A549 (cell line): Measurements from ENCODE around the gene PPA2. TPM values are rescaled to one million over a fixed set of nuclear protein-coding genes. Genes with fewer than 3 reads are reported as not detected.

Experiments
- ATAC-seq, 2 experiments: fragments of 200-7000 bp in 1 of 2; fragments of >200 bp in 1 of 2; cut with Nextera tagmentation in 1 of 2; cut with Tn5 transposase in 1 of 2; 3 replicates each; pipeline versions ENCODE4 v1.8.0 to v1.9.1; 2018 to 2020; ENCODE audit warnings: mild to moderate bottlenecking in 1 of 2, moderate library complexity in 1 of 2
- CTCF ChIA-PET: fragments of 300-600 bp; sonication (Branson Sonifier 250); formaldehyde crosslinking; extraction: SDS; loops from one replicate; lab custom pipeline; 2021; ENCODE audit warnings: antibody characterized with exemption, inconsistent platforms; lab: Yijun Ruan, JAX
- POLR2A ChIA-PET: fragments of 350-600 bp; formaldehyde crosslinking; extraction: SDS; loops from one replicate; lab custom pipeline; 2021; ENCODE audit warnings: antibody characterized with exemption, inconsistent platforms; lab: Yijun Ruan, JAX
- DNase-seq, 2 experiments: peaks; one replicate each; pipeline versions ENCODE4 v3.0.0 to v3.0.0-alpha.2; 2011 to 2016; ENCODE audit warnings: low read depth in 1 of 2, low spot score in 1 of 2
- FAIRE-seq: peaks from 2 replicates; lab custom pipeline; 2011; peaks lifted over from hg19 to GRCh38; lab: Jason Lieb, UNC
- H3K27ac ChIP-seq, 2 experiments: fragments of >200 bp; sonication (Bioruptor Twin); formaldehyde crosslinking; 3 replicates each; pipeline ENCODE4 v1.5.1; 2016 to 2017
- H3K4me1 ChIP-seq: fragments of >200 bp; sonication (Bioruptor Twin); formaldehyde crosslinking; 3 replicates; pipeline ENCODE4 v1.6.1; 2016
- H3K4me2 ChIP-seq: fragments of >200 bp; sonication (Bioruptor Twin); formaldehyde crosslinking; 3 replicates; pipeline ENCODE4 v1.6.1; 2016
- H3K4me3 ChIP-seq: fragments of >200 bp; sonication (Bioruptor Twin); formaldehyde crosslinking; 3 replicates; pipeline ENCODE4 v1.5.1; 2016
- H3K9me3 ChIP-seq: fragments of >200 bp; sonication (Bioruptor Twin); formaldehyde crosslinking; 3 replicates; pipeline ENCODE4 v1.6.1; 2016
- CHD4 ChIP-seq: fragments of 200-600 bp; sonication (generic); IDR thresholded peaks from 2 replicates; pipeline ENCODE4 v1.6.1; 2016; ENCODE audit warnings: antibody characterized with exemption, mild to moderate bottlenecking, borderline replicate concordance
- EHF ChIP-seq: fragments of 250-450 bp; sonication (Bioruptor Pico); IDR thresholded peaks from 2 replicates; pipeline ENCODE4 v1.5.0; 2020; ENCODE audit warnings: mild to moderate bottlenecking
- EP300 ChIP-seq, 2 experiments: fragments of >200 bp; sonication (Bioruptor Twin); formaldehyde crosslinking; IDR thresholded peaks; 2 replicates in 1 of 2; 3 replicates in 1 of 2; pipeline ENCODE4 v1.6.1; 2016 to 2017
- FOSB ChIP-seq: fragments of 250-450 bp; sonication (Bioruptor Pico); IDR thresholded peaks from 2 replicates; pipeline ENCODE4 v1.5.0; 2020; ENCODE audit warnings: mild to moderate bottlenecking, moderate library complexity
- FOSL2 ChIP-seq, 2 experiments: fragments of 450-650 bp in 1 of 2; fragments of >200 bp in 1 of 2; sonication (Bioruptor Twin) in 1 of 2; formaldehyde crosslinking; IDR thresholded peaks; 2 replicates each; pipeline versions ENCODE4 v1.5.0 to v1.6.1; 2016 to 2020; ENCODE audit warnings: mild to moderate bottlenecking in 1 of 2, moderate library complexity in 1 of 2
- FOXS1 ChIP-seq: fragments of 250-450 bp; sonication (Bioruptor Pico); IDR thresholded peaks from 2 replicates; pipeline ENCODE4 v1.5.0; 2020; ENCODE audit warnings: mild to moderate bottlenecking, moderate library complexity
- GATA3 ChIP-seq: IDR thresholded peaks from 2 replicates; pipeline ENCODE4 v1.6.1; 2012; ENCODE audit warnings: borderline replicate concordance
- HEYL ChIP-seq: fragments of 250-450 bp; sonication (Bioruptor Pico); IDR thresholded peaks from 2 replicates; pipeline ENCODE4 v1.8.0; 2021; ENCODE audit warnings: mild to moderate bottlenecking, moderate library complexity
- JUN ChIP-seq, 2 experiments: fragments of >200 bp; sonication (Bioruptor Twin); formaldehyde crosslinking; IDR thresholded peaks; 2 replicates in 1 of 2; 3 replicates in 1 of 2; pipeline ENCODE4 v1.6.1; 2016 to 2017
- KDM1A ChIP-seq: fragments of 200-600 bp; sonication (generic); IDR thresholded peaks from 2 replicates; pipeline ENCODE4 v1.6.1; 2016; ENCODE audit warnings: low read depth, mild to moderate bottlenecking
- MAFK ChIP-seq: fragments of 450-650 bp; IDR thresholded peaks from 2 replicates; pipeline ENCODE4 v1.6.1; 2014; ENCODE audit not compliant: partially characterized antibody
- MYC ChIP-seq: IDR thresholded peaks from 2 replicates; pipeline ENCODE4 v1.6.1; 2012; ENCODE audit warnings: mild to moderate bottlenecking, inconsistent platforms, low read length, improper control_type of control experiment, borderline replicate concordance
- NFE2L2 ChIP-seq: fragments of 150-350 bp; conservative IDR thresholded peaks from 2 replicates; pipeline ENCODE4 v1.6.1; 2014; ENCODE audit warnings: low read length
- NR3C1 ChIP-seq: fragments of >200 bp; sonication (Bioruptor Twin); formaldehyde crosslinking; IDR thresholded peaks from 3 replicates; pipeline ENCODE4 v1.6.1; 2017
- RCOR1 ChIP-seq: fragments of 150-350 bp; IDR thresholded peaks from 2 replicates; pipeline ENCODE4 v1.6.1; 2014; ENCODE audit warnings: antibody characterized with exemption, low read length, low read depth
- RFX5 ChIP-seq: fragments of 450-650 bp; IDR thresholded peaks from 2 replicates; pipeline ENCODE4 v1.7.1; 2014; ENCODE audit warnings: antibody characterized with exemption, mild to moderate bottlenecking, moderate library complexity
- ZSCAN20 ChIP-seq: fragments of 250-450 bp; sonication (Bioruptor Pico); IDR thresholded peaks from 2 replicates; pipeline ENCODE4 v1.8.0; 2022; ENCODE audit warnings: mild to moderate bottlenecking, moderate library complexity
- WGBS: methylation state at CpG from one replicate; pipeline ENCODE4 v1.1.6; 2017; ENCODE audit errors: missing lambda C conversion rate; 5-methylcytosine and 5-hydroxymethylcytosine counted together
- polyA plus RNA-seq, 4 experiments: library from polyadenylated mRNA; depleted of rRNA in 3 of 4; stranded (reverse); fragments of >200 nt; fragmentation: RNase III in 1 of 4; extraction: RNeasy Plus Mini Kit Qiagen cat#74134 plus additional on column Dnase treatment in 1 of 4; gene quantifications; 2 replicates in 3 of 4; 3 replicates in 1 of 4; pipeline ENCODE4 v1.2.3, GENCODE V29; 2011 to 2017
- TF ChIP-seq, protein P1 (sequence below): fragments of 150-350 bp; IDR thresholded peaks from 2 replicates; pipeline ENCODE4 v1.6.1; 2014; ENCODE audit warnings: low read depth, mild to moderate bottlenecking, low read length
- TF ChIP-seq, protein P2 (sequence below): fragments of 200-600 bp; sonication (generic); IDR thresholded peaks from 2 replicates; pipeline ENCODE4 v1.6.1; 2016; ENCODE audit warnings: antibody characterized with exemption, mild to moderate bottlenecking, moderate library complexity
- TF ChIP-seq, protein P3 (sequence below): fragments of 250-450 bp; sonication (Bioruptor Pico); IDR thresholded peaks from 2 replicates; pipeline ENCODE4 v1.5.0; 2021; ENCODE audit warnings: mild to moderate bottlenecking, moderate library complexity, borderline replicate concordance
- TF ChIP-seq, protein P4 (sequence below): fragments of >200 bp; sonication (Bioruptor Twin); formaldehyde crosslinking; IDR thresholded peaks from 2 replicates; pipeline ENCODE4 v1.6.1; 2016
- TF ChIP-seq, protein P5 (sequence below): fragments of 450-650 bp; IDR thresholded peaks from 2 replicates; pipeline ENCODE4 v1.6.1; 2014; ENCODE audit warnings: antibody characterized with exemption

The PPA2 gene
- polyA plus RNA-seq, 2 of the 4 experiments (the other 2 are of a cell fraction), result 89.1 to 140 TPM

DNA sequence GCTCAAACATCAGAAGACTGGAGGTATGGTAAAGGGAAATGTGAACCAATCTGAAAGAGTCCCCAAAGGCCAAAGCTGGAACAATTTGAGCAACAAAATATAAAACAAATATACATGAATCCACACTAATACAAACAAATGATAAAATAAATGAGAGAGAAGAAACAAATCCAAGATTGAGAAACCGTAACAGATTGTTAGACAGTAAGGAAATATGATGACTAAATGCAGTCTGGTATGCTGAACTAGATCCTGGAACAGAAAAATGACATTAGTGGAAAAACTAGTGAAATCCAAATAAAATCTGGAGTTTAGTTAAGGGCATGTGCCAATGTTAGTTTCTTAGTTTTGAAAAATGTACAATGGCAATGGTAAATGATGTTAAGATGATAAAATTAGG, 15.9 kb downstream of the PPA2 start:
- 88% methylated on average over 1 of the region's 1 CpG for WGBS
- Histone ChIP-seq H3K27ac (no peak overlapping the region), H3K4me2 (no peak overlapping the region), H3K4me3 (no peak overlapping the region), H3K4me1 (no peaks in the 10 kb centered on the region), H3K9me3 (no peaks in the 10 kb centered on the region)
- ATAC-seq (no peak), DNase-seq (no peak), FAIRE-seq (no peak)
- ChIA-PET POLR2A (no interaction called here), CTCF (interaction anchor here (1.3 kb wide), 1 partner anchor 16 kb away, joined by 4 read pairs; the partner anchor contains the start of gene PPA2)
- TF ChIP-seq JUN (IDR thresholded peaks at IDR 0.05), result no peak
- no peak for TF ChIP-seq FOSB (CRISPR knock-in tag)
- no peak for TF ChIP-seq CHD4
- no peak for TF ChIP-seq ZSCAN20
- TF ChIP-seq, protein P1, sequence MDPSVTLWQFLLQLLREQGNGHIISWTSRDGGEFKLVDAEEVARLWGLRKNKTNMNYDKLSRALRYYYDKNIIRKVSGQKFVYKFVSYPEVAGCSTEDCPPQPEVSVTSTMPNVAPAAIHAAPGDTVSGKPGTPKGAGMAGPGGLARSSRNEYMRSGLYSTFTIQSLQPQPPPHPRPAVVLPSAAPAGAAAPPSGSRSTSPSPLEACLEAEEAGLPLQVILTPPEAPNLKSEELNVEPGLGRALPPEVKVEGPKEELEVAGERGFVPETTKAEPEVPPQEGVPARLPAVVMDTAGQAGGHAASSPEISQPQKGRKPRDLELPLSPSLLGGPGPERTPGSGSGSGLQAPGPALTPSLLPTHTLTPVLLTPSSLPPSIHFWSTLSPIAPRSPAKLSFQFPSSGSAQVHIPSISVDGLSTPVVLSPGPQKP, result no peak
- TF ChIP-seq, protein P2, sequence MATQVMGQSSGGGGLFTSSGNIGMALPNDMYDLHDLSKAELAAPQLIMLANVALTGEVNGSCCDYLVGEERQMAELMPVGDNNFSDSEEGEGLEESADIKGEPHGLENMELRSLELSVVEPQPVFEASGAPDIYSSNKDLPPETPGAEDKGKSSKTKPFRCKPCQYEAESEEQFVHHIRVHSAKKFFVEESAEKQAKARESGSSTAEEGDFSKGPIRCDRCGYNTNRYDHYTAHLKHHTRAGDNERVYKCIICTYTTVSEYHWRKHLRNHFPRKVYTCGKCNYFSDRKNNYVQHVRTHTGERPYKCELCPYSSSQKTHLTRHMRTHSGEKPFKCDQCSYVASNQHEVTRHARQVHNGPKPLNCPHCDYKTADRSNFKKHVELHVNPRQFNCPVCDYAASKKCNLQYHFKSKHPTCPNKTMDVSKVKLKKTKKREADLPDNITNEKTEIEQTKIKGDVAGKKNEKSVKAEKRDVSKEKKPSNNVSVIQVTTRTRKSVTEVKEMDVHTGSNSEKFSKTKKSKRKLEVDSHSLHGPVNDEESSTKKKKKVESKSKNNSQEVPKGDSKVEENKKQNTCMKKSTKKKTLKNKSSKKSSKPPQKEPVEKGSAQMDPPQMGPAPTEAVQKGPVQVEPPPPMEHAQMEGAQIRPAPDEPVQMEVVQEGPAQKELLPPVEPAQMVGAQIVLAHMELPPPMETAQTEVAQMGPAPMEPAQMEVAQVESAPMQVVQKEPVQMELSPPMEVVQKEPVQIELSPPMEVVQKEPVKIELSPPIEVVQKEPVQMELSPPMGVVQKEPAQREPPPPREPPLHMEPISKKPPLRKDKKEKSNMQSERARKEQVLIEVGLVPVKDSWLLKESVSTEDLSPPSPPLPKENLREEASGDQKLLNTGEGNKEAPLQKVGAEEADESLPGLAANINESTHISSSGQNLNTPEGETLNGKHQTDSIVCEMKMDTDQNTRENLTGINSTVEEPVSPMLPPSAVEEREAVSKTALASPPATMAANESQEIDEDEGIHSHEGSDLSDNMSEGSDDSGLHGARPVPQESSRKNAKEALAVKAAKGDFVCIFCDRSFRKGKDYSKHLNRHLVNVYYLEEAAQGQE, result no peak
- no peak for TF ChIP-seq RFX5
- TF ChIP-seq FOXS1 (CRISPR knock-in tag), result no peak
- no peak for TF ChIP-seq KDM1A
- TF ChIP-seq, protein P3, sequence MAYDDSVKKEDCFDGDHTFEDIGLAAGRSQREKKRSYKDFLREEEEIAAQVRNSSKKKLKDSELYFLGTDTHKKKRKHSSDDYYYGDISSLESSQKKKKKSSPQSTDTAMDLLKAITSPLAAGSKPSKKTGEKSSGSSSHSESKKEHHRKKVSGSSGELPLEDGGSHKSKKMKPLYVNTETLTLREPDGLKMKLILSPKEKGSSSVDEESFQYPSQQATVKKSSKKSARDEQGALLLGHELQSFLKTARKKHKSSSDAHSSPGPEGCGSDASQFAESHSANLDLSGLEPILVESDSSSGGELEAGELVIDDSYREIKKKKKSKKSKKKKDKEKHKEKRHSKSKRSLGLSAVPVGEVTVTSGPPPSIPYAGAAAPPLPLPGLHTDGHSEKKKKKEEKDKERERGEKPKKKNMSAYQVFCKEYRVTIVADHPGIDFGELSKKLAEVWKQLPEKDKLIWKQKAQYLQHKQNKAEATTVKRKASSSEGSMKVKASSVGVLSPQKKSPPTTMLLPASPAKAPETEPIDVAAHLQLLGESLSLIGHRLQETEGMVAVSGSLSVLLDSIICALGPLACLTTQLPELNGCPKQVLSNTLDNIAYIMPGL (CRISPR knock-in tag), result no peak
- TF ChIP-seq HEYL (CRISPR knock-in tag), result no peak
- no peak for TF ChIP-seq MAFK
- no peak for TF ChIP-seq EP300 (IDR thresholded peaks at IDR 0.05)
- TF ChIP-seq, protein P4, sequence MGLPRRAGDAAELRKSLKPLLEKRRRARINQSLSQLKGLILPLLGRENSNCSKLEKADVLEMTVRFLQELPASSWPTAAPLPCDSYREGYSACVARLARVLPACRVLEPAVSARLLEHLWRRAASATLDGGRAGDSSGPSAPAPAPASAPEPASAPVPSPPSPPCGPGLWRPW, result no peak
- no peak for TF ChIP-seq NR3C1

DNA sequence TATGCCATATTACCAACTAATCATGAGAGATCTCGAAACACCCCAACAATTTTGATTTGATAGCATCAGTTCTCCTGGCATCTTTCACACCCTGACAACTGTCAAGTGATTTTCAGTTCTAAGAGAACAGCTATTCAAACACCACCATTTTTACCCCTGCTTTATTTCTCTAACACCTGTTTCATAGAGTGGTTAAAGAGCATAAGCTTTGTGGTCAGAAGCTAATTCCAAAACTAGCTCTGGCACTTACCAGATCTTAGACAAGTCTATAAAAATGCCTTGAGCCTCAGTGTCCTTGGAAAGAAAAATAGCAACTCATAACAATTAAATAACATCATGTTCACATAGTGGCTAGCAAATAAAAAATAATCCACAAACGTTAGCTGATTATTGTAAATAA, 17.9 kb downstream of the PPA2 start:
- no peak for DNase-seq
- no peaks in the 10 kb centered on the region for H3K9me3 ChIP-seq
- no peaks in the 10 kb centered on the region for H3K4me1 ChIP-seq
- no peak overlapping the region for H3K27ac ChIP-seq
- ChIA-PET CTCF (no interaction called here), POLR2A (no interaction called here)
- no peak for ATAC-seq
- no peak overlapping the region for H3K4me2 ChIP-seq
- H3K4me3 ChIP-seq, result no peak overlapping the region
- WGBS, result 87% methylated on average over 2 of the region's 2 CpGs
- no peak for FAIRE-seq
- TF ChIP-seq, protein P5, sequence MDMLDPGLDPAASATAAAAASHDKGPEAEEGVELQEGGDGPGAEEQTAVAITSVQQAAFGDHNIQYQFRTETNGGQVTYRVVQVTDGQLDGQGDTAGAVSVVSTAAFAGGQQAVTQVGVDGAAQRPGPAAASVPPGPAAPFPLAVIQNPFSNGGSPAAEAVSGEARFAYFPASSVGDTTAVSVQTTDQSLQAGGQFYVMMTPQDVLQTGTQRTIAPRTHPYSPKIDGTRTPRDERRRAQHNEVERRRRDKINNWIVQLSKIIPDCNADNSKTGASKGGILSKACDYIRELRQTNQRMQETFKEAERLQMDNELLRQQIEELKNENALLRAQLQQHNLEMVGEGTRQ, result no peak
- TF ChIP-seq RFX5, result no peak
- TF ChIP-seq RCOR1, result no peak
- TF ChIP-seq EHF, result no peak
- TF ChIP-seq EP300 (IDR thresholded peaks at IDR 0.05), result no peak
- TF ChIP-seq MYC, result no peak
- TF ChIP-seq, protein P2, result no peak
- no peak for TF ChIP-seq FOSL2 (IDR thresholded peaks at IDR 0.05)
- TF ChIP-seq FOSL2 (CRISPR knock-in tag; IDR thresholded peaks at IDR 0.05), result no peak
- TF ChIP-seq GATA3, result no peak
- no peak for TF ChIP-seq FOSB (CRISPR knock-in tag)
- TF ChIP-seq NFE2L2, result no peak
